Liver (tissue), 9 donors: ENCODE results near the gene NAA11. TPM values are rescaled to one million over a fixed set of nuclear protein-coding genes. Genes with fewer than 3 reads are reported as not detected.

Experiments
- DNase-seq: peaks from one replicate; pipeline ENCODE4 v3.0.0-alpha.2; 2017; ENCODE audit warnings: low spot score
- H3K27ac ChIP-seq, 2 donors: one replicate each; pipeline ENCODE4 v1.7.0; 2013; ENCODE audit warnings: inconsistent platforms in 2 of 2, low read length in 2 of 2, control low read depth in 1 of 2, low read depth in 1 of 2, mild to moderate bottlenecking in 1 of 2
- H3K27me3 ChIP-seq, 4 donors: one replicate each; pipeline versions ENCODE4 v1.6.1 to v1.7.0; 2013; ENCODE audit warnings: low read length in 3 of 4, inconsistent platforms in 1 of 4, mild to moderate bottlenecking in 1 of 4, moderate library complexity in 1 of 4; ENCODE audit not compliant: control insufficient read depth in 4 of 4, insufficient read depth in 4 of 4
- H3K36me3 ChIP-seq, 4 donors: one replicate each; pipeline versions ENCODE4 v1.6.1 to v1.7.0; 2013; ENCODE audit warnings: low read length in 3 of 4, mild to moderate bottlenecking in 3 of 4, low read depth in 1 of 4, moderate library complexity in 1 of 4; ENCODE audit not compliant: control insufficient read depth in 4 of 4, insufficient read depth in 3 of 4
- H3K4me1 ChIP-seq, 4 donors: one replicate each; pipeline versions ENCODE4 v1.6.1 to v1.7.0; 2013; ENCODE audit warnings: low read length in 3 of 4, mild to moderate bottlenecking in 3 of 4, moderate library complexity in 1 of 4; ENCODE audit not compliant: control insufficient read depth in 4 of 4, insufficient read depth in 4 of 4
- H3K4me3 ChIP-seq, 3 donors: one replicate each; pipeline versions ENCODE4 v1.6.1 to v1.7.0; 2013; ENCODE audit warnings: low read length in 3 of 3, control low read depth in 1 of 3, low read depth in 1 of 3, mild to moderate bottlenecking in 1 of 3
- H3K9ac ChIP-seq, 2 donors: one replicate each; pipeline ENCODE4 v1.7.0; 2013; ENCODE audit warnings: low read length in 2 of 2, mild to moderate bottlenecking in 2 of 2, moderate library complexity in 2 of 2, control low read depth in 1 of 2, low read depth in 1 of 2
- H3K9me3 ChIP-seq, 4 donors: one replicate each; pipeline versions ENCODE4 v1.6.1 to v1.7.0; 2013; ENCODE audit warnings: low read length in 3 of 4; ENCODE audit not compliant: control insufficient read depth in 4 of 4
- EGR1 ChIP-seq, 2 donors: IDR thresholded peaks; 2 replicates each; pipeline ENCODE4 v1.6.1; 2016 to 2018; ENCODE audit warnings: antibody characterized with exemption in 2 of 2, low read depth in 2 of 2
- FOXA1 ChIP-seq: IDR thresholded peaks from 2 replicates; pipeline ENCODE4 v1.6.1; 2016; ENCODE audit warnings: antibody characterized with exemption
- FOXA2 ChIP-seq: IDR thresholded peaks from 2 replicates; pipeline ENCODE4 v1.6.1; 2016; ENCODE audit warnings: antibody characterized with exemption
- GABPA ChIP-seq, 2 donors: IDR thresholded peaks in 1 of 2; conservative IDR thresholded peaks in 1 of 2; 2 replicates each; pipeline ENCODE4 v1.6.1; 2016; ENCODE audit warnings: antibody characterized with exemption in 2 of 2, mild to moderate bottlenecking in 1 of 2, moderate library complexity in 1 of 2
- HNF4A ChIP-seq, 2 donors: conservative IDR thresholded peaks; 2 replicates each; pipeline ENCODE4 v1.6.1; 2016; ENCODE audit warnings: antibody characterized with exemption in 2 of 2, mild to moderate bottlenecking in 2 of 2
- HNF4G ChIP-seq: IDR thresholded peaks from 2 replicates; pipeline ENCODE4 v1.6.1; 2016; ENCODE audit warnings: antibody characterized with exemption
- JUND ChIP-seq, 2 donors: IDR thresholded peaks; 2 replicates each; pipeline ENCODE4 v1.6.1; 2016; ENCODE audit warnings: antibody characterized with exemption in 2 of 2
- NR2F2 ChIP-seq: IDR thresholded peaks from 2 replicates; pipeline ENCODE4 v1.6.1; 2016; ENCODE audit warnings: antibody characterized with exemption
- RAD21 ChIP-seq, 2 donors: IDR thresholded peaks; 2 replicates each; pipeline ENCODE4 v1.6.1; 2016; ENCODE audit warnings: antibody characterized with exemption in 2 of 2, mild to moderate bottlenecking in 2 of 2
- RXRA ChIP-seq, 2 donors: IDR thresholded peaks; 2 replicates each; pipeline ENCODE4 v1.6.1; 2017 to 2018; ENCODE audit warnings: antibody characterized with exemption in 2 of 2, mild to moderate bottlenecking in 1 of 2
- SP1 ChIP-seq: IDR thresholded peaks from 2 replicates; pipeline ENCODE4 v1.6.1; 2018; ENCODE audit warnings: antibody characterized with exemption, mild to moderate bottlenecking
- TAF1 ChIP-seq: conservative IDR thresholded peaks from 2 replicates; pipeline ENCODE4 v1.6.1; 2016; ENCODE audit warnings: antibody characterized with exemption, mild to moderate bottlenecking
- YY1 ChIP-seq: IDR thresholded peaks from 2 replicates; pipeline ENCODE4 v1.6.1; 2016; ENCODE audit warnings: antibody characterized with exemption, mild to moderate bottlenecking
- WGBS: extraction: QIAGEN DNeasy Blood & Tissue Kit; methylation state at CpG from one replicate; pipeline ENCODE4 v1.1.7; 2013; 5-methylcytosine and 5-hydroxymethylcytosine counted together
- polyA plus RNA-seq, 2 donors: library from polyadenylated mRNA; stranded (reverse) in 1 of 2; unstranded in 1 of 2; fragments of 200-250 nt in 1 of 2; fragments of >200 nt in 1 of 2; fragmentation: Nextera tagmentation in 1 of 2; extraction: Ambion mirVana in 1 of 2; gene quantifications; one replicate each; pipeline versions ENCODE4 v1.2.1 to v1.2.3, GENCODE V29; 2013 to 2015
- total RNA-seq, 2 donors: library from RNA; depleted of rRNA; stranded (reverse); fragments of >200 nt; gene quantifications; one replicate each; pipeline ENCODE4 v1.2.3, GENCODE V29; 2014
- TF ChIP-seq, protein P1 (sequence below): IDR thresholded peaks from 2 replicates; pipeline ENCODE4 v1.6.1; 2016; ENCODE audit warnings: antibody characterized with exemption
- TF ChIP-seq, protein P2 (sequence below): IDR thresholded peaks from 2 replicates; pipeline ENCODE4 v1.6.1; 2016; ENCODE audit warnings: antibody characterized with exemption
- TF ChIP-seq, protein P3 (sequence below): IDR thresholded peaks from 2 replicates; pipeline ENCODE4 v1.6.1; 2016; ENCODE audit warnings: antibody characterized with exemption
- TF ChIP-seq, protein P4 (sequence below): IDR thresholded peaks from 2 replicates; pipeline ENCODE4 v1.6.1; 2016; ENCODE audit warnings: antibody characterized with exemption, mild to moderate bottlenecking
- TF ChIP-seq, protein P5 (sequence below): fragments of 150-350 bp; IDR thresholded peaks from 2 replicates; pipeline ENCODE4 v1.5.1; 2017; ENCODE audit warnings: improper control_type of control experiment, low read depth, low read length; ENCODE audit not compliant: missing input control
- donor health status: healthy.
- donor health status: healthy.
- donor health status: healthy.
- donor health status: healthy.
- donor health status: healthy.

The NAA11 gene
- total and polyA plus RNA-seq, 4 donors = not detected

DNA sequence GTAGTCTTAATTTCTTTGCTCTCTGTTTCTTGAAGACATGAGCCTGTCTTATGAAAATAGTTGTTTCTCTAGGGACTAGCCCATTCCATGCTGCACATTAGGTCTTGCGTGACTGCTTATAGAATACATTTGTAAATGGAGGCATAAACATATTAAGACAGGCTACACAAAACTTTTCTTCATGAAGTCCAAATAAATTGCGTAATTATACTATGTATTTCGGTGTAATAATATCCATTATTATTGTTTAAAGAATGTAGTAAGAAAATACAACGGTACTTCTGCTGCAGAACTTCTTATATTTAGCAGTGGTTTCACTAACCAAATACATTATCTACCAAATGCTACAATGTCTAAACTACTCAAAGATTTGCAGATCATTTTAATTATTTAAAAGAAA, 8.5 kb upstream of the NAA11 start:
- Histone ChIP-seq H3K27ac (no peak overlapping the region), H3K36me3 (no peaks in the 10 kb centered on the region), H3K4me1 (no peaks in the 10 kb centered on the region), H3K9ac (no peak overlapping the region), H3K9me3 (no peaks in the 10 kb centered on the region), H3K27me3 (no peaks in the 10 kb centered on the region), H3K4me3 (no peak overlapping the region)
- 60% methylated on average over 4 of the region's 4 CpGs for WGBS
- DNase-seq = no peak
- TF ChIP-seq TAF1 = no peak

DNA sequence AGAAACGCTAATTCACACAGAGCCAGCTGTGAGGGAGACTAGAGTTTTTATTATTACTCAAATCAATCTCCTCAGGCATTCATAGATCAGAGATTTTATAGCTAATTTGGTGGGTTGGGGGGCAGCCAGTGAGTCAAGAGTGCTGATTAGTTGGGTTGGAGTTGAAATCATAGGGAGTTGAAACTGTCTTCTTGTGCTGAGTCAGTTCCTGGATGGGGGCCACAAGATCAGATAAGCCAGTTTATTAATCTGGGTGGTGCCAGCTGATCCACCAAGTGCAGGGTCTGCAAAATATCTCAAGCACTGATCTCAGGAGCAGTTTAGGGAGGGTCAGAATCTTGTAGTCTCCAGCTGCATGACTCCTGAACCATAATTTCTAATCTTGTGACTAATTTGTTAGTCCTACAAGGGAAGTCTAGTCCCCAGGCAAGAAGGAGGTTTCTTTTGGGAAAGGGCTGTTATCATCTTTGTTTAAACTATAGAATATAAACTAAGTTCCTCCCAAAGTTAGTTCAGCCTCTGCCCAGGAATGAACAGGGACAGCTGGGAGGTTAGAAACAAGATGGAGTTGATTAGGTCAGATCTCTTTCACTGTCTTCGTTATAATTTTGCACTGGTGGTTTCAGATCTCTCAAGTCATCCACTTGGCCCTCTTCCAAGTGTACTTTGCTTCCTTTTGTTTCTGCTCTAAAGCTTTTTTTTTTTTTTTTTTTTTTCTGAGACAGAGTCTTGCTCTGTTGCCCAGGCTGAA, 5.4 kb upstream of the NAA11 start:
- DNase-seq = no peak
- no peak overlapping the region for H3K4me3 ChIP-seq
- H3K27ac ChIP-seq = no peak overlapping the region
- TF ChIP-seq FOXA2 = no peak
- TF ChIP-seq, protein P1, sequence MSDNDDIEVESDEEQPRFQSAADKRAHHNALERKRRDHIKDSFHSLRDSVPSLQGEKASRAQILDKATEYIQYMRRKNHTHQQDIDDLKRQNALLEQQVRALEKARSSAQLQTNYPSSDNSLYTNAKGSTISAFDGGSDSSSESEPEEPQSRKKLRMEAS = no peak
- H3K27me3 ChIP-seq = no peaks in the 10 kb centered on the region
- no peak overlapping the region for H3K9ac ChIP-seq
- H3K4me1 ChIP-seq = no peaks in the 10 kb centered on the region
- no peaks in the 10 kb centered on the region for H3K36me3 ChIP-seq
- H3K9me3 ChIP-seq = no peaks in the 10 kb centered on the region
- WGBS = 58% methylated on average over 2 of the region's 2 CpGs

DNA sequence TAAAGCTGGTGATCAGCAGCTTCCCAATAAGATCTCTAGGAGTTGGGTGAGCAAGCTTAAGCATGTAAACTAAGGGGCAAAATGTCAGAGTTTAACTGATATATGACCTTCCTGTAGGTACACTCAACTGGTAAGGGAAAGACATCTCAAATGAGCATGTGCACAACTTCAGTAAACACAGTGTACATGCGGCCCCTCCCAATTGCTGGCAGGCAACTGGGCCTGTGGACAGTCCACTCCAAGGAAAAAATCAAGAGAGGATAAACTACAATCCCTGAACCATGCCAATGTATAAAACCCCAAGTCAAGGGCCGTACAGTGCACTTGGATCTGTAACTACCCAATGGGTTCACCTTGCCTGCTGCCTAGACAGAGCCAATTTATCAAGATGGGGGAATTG, 4.9 kb upstream of the NAA11 start:
- TF ChIP-seq NR2F2 = no peak
- TF ChIP-seq, protein P2, sequence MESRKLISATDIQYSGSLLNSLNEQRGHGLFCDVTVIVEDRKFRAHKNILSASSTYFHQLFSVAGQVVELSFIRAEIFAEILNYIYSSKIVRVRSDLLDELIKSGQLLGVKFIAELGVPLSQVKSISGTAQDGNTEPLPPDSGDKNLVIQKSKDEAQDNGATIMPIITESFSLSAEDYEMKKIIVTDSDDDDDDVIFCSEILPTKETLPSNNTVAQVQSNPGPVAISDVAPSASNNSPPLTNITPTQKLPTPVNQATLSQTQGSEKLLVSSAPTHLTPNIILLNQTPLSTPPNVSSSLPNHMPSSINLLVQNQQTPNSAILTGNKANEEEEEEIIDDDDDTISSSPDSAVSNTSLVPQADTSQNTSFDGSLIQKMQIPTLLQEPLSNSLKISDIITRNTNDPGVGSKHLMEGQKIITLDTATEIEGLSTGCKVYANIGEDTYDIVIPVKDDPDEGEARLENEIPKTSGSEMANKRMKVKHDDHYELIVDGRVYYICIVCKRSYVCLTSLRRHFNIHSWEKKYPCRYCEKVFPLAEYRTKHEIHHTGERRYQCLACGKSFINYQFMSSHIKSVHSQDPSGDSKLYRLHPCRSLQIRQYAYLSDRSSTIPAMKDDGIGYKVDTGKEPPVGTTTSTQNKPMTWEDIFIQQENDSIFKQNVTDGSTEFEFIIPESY = no peak
- TF ChIP-seq, protein P3, sequence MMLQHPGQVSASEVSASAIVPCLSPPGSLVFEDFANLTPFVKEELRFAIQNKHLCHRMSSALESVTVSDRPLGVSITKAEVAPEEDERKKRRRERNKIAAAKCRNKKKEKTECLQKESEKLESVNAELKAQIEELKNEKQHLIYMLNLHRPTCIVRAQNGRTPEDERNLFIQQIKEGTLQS = no peak
- TF ChIP-seq YY1 = no peak
- TF ChIP-seq RAD21 (IDR thresholded peaks at IDR 0.05) = no peak
- no peak for TF ChIP-seq SP1
- TF ChIP-seq EGR1 (IDR thresholded peaks at IDR 0.05; ENCODE audit: low read depth in 2 of 2) = no peak
- TF ChIP-seq FOXA2 = no peak
- TF ChIP-seq, protein P1 = no peak
- no peak for TF ChIP-seq HNF4A (conservative IDR thresholded peaks at IDR 0.05)
- TF ChIP-seq, protein P4, sequence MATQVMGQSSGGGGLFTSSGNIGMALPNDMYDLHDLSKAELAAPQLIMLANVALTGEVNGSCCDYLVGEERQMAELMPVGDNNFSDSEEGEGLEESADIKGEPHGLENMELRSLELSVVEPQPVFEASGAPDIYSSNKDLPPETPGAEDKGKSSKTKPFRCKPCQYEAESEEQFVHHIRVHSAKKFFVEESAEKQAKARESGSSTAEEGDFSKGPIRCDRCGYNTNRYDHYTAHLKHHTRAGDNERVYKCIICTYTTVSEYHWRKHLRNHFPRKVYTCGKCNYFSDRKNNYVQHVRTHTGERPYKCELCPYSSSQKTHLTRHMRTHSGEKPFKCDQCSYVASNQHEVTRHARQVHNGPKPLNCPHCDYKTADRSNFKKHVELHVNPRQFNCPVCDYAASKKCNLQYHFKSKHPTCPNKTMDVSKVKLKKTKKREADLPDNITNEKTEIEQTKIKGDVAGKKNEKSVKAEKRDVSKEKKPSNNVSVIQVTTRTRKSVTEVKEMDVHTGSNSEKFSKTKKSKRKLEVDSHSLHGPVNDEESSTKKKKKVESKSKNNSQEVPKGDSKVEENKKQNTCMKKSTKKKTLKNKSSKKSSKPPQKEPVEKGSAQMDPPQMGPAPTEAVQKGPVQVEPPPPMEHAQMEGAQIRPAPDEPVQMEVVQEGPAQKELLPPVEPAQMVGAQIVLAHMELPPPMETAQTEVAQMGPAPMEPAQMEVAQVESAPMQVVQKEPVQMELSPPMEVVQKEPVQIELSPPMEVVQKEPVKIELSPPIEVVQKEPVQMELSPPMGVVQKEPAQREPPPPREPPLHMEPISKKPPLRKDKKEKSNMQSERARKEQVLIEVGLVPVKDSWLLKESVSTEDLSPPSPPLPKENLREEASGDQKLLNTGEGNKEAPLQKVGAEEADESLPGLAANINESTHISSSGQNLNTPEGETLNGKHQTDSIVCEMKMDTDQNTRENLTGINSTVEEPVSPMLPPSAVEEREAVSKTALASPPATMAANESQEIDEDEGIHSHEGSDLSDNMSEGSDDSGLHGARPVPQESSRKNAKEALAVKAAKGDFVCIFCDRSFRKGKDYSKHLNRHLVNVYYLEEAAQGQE = no peak
- TF ChIP-seq GABPA (IDR thresholded peaks at IDR 0.05 in 1 of 2, conservative IDR thresholded peaks at IDR 0.05 in 1 of 2) = no peak
- no peak for TF ChIP-seq FOXA1
- TF ChIP-seq TAF1 = no peak
- TF ChIP-seq, protein P5, sequence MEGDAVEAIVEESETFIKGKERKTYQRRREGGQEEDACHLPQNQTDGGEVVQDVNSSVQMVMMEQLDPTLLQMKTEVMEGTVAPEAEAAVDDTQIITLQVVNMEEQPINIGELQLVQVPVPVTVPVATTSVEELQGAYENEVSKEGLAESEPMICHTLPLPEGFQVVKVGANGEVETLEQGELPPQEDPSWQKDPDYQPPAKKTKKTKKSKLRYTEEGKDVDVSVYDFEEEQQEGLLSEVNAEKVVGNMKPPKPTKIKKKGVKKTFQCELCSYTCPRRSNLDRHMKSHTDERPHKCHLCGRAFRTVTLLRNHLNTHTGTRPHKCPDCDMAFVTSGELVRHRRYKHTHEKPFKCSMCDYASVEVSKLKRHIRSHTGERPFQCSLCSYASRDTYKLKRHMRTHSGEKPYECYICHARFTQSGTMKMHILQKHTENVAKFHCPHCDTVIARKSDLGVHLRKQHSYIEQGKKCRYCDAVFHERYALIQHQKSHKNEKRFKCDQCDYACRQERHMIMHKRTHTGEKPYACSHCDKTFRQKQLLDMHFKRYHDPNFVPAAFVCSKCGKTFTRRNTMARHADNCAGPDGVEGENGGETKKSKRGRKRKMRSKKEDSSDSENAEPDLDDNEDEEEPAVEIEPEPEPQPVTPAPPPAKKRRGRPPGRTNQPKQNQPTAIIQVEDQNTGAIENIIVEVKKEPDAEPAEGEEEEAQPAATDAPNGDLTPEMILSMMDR = no peak
- no peak for TF ChIP-seq HNF4G
- TF ChIP-seq JUND (IDR thresholded peaks at IDR 0.05) = no peak
- no peak for TF ChIP-seq RXRA (IDR thresholded peaks at IDR 0.05)
- Histone ChIP-seq H3K36me3 (no peaks in the 10 kb centered on the region), H3K9me3 (no peaks in the 10 kb centered on the region), H3K27ac (no peak overlapping the region), H3K27me3 (no peaks in the 10 kb centered on the region), H3K4me1 (no peaks in the 10 kb centered on the region), H3K4me3 (no peak overlapping the region), H3K9ac (no peak overlapping the region)
- DNase-seq = no peak
- 78% methylated on average over 2 of the region's 2 CpGs for WGBS
